BLaER1 treated with 17β-estradiol and CSF1 and Interleukin-3, amounts not matched to agents 10 nM and 100 nM (cell line): ENCODE measurements around the gene SCAMP5.

ENCODE experiments used
- H3K27ac ChIP-seq, 11 experiments: shearing (Covaris generic); formaldehyde crosslinking; 2 replicates each; pipeline ENCODE4 v1.8.1; 2022
- H3K27me3 ChIP-seq, 11 experiments: shearing (Covaris generic); formaldehyde crosslinking; 2 replicates each; pipeline ENCODE4 v1.8.1; 2022
- H3K36me3 ChIP-seq, 11 experiments: shearing (Covaris generic); formaldehyde crosslinking; 2 replicates each; pipeline ENCODE4 v1.8.1; 2022
- H3K4me1 ChIP-seq, 10 experiments: shearing (Covaris generic); formaldehyde crosslinking; 2 replicates each; pipeline ENCODE4 v1.8.1; 2022
- H3K4me2 ChIP-seq, 11 experiments: shearing (Covaris generic); formaldehyde crosslinking; 2 replicates each; pipeline ENCODE4 v1.8.1; 2022
- H3K4me3 ChIP-seq, 10 experiments: shearing (Covaris generic); formaldehyde crosslinking; 2 replicates each; pipeline ENCODE4 v1.8.1; 2022
- H3K9ac ChIP-seq, 11 experiments: shearing (Covaris generic); formaldehyde crosslinking; 2 replicates each; pipeline ENCODE4 v1.8.1; 2022
- H3K9me3 ChIP-seq, 11 experiments: shearing (Covaris generic); formaldehyde crosslinking; replicated peaks in 1 of 11; 2 replicates each; pipeline ENCODE4 v1.8.1; 2022
- H4K20me1 ChIP-seq, 11 experiments: shearing (Covaris generic); formaldehyde crosslinking; 2 replicates each; pipeline ENCODE4 v1.8.1; 2022
- Cebpa-rat ChIP-seq, 11 experiments: shearing (Covaris generic); IDR thresholded peaks; 2 replicates each; pipeline ENCODE4 v1.8.1; 2022

Gene SCAMP5

GRCh38 chr15:75022783-75023180 lies 27.4 kb downstream of the SCAMP5 start:
- peaks cover 62 to 82% (median 74%) of the 10 kb centered on the region in 10 experiments for H3K4me1 ChIP-seq
- H3K27me3 ChIP-seq, result no peaks in the 10 kb centered on the region
- H3K4me2 ChIP-seq, result 0 out of 22 replicates have a peak overlapping the region, but pooled peaks of 1 of the 11 experiments have one; percentile 8
- no peaks in the 10 kb centered on the region for H4K20me1 ChIP-seq
- H3K9ac ChIP-seq, result 0 out of 22 replicates have a peak overlapping the region, but pooled peaks of 1 of the 11 experiments have one; percentile 100
- no peaks in the 10 kb centered on the region for H3K9me3 ChIP-seq
- H3K36me3 ChIP-seq, result peaks cover 0 to 14% (median 0%) of the 10 kb centered on the region in 11 experiments; a peak in 1 of 22 replicates
- no peak for TF ChIP-seq Cebpa-rat (IDR thresholded peaks at IDR 0.05)
- no peak overlapping the region for H3K4me3 ChIP-seq
- peak overlapping the region in 3 of 11 experiments; percentile 96 to 99 (median 97); a peak in 4 of 22 replicates for H3K27ac ChIP-seq

- TF ChIP-seq Cebpa-rat (IDR thresholded peaks at IDR 0.05), result no peak
- peak within 1 kb of the TSS; percentile 71 to 97 (median 79) for H3K4me3 ChIP-seq
- peak within 1 kb of the TSS; percentile 73 to 98 (median 84) for H3K4me2 ChIP-seq
- H4K20me1 ChIP-seq, result no peaks in the 10 kb centered on the region
- H3K36me3 ChIP-seq, result peaks cover 0 to 14% (median 0%) of the 10 kb centered on the region in 11 experiments; a peak in 1 of 22 replicates
- H3K9ac ChIP-seq, result peak within 1 kb of the TSS; percentile 92 to 100 (median 96)
- peaks cover 63 to 82% (median 74%) of the 10 kb centered on the region in 10 experiments for H3K4me1 ChIP-seq
- H3K27ac ChIP-seq, result peak within 1 kb of the TSS; percentile 78 to 99 (median 97)
- H3K9me3 ChIP-seq, result no peaks in the 10 kb centered on the region
- H3K27me3 ChIP-seq, result no peaks in the 10 kb centered on the region
These were observed 28.0 kb downstream of the SCAMP5 start, which contains the start of gene PPCDC for GRCh38 chr15:75023181-75023871. Gene PPCDC, plus strand, starts transcription at chr15:75023590. Its CDS starts 4,729 bp downstream, at chr15:75028319.

GRCh38 chr15:75023872-75024636 lies 28.7 kb downstream of the SCAMP5 start:
- H3K27ac ChIP-seq, result peak overlapping the region; percentile 78 to 99 (median 97)
- peaks cover 0 to 14% (median 0%) of the 10 kb centered on the region in 11 experiments; a peak in 1 of 22 replicates for H3K36me3 ChIP-seq
- H4K20me1 ChIP-seq, result no peaks in the 10 kb centered on the region
- peak overlapping the region; percentile 92 to 100 (median 96) for H3K9ac ChIP-seq
- no peaks in the 10 kb centered on the region for H3K27me3 ChIP-seq
- H3K4me3 ChIP-seq, result peak overlapping the region; percentile 71 to 97 (median 79)
- TF ChIP-seq Cebpa-rat (IDR thresholded peaks at IDR 0.05), result peak in 1 of 11 experiments; percentile 48; a peak in 2 of 22 replicates
- peaks cover 63 to 82% (median 74%) of the 10 kb centered on the region in 10 experiments for H3K4me1 ChIP-seq
- peak overlapping the region; percentile 73 to 98 (median 84) for H3K4me2 ChIP-seq
- no peaks in the 10 kb centered on the region for H3K9me3 ChIP-seq

- Histone ChIP-seq H3K27ac (peak overlapping the region; percentile 78 to 99 (median 97); a peak in 21 of 22 replicates), H3K4me1 (peaks cover 66 to 80% (median 73%) of the 10 kb centered on the region in 10 experiments), H3K4me2 (peak overlapping the region; percentile 73 to 98 (median 84)), H4K20me1 (no peaks in the 10 kb centered on the region), H3K4me3 (peak overlapping the region in 3 of 10 experiments; percentile 71 to 97 (median 84); a peak in 3 of 20 replicates), H3K9me3 (no peaks in the 10 kb centered on the region), H3K36me3 (peaks cover 0 to 14% (median 0%) of the 10 kb centered on the region in 11 experiments; a peak in 1 of 22 replicates), H3K27me3 (no peaks in the 10 kb centered on the region), H3K9ac (peak overlapping the region; percentile 30 to 100 (median 96); a peak in 21 of 22 replicates)
- no peak for TF ChIP-seq Cebpa-rat (IDR thresholded peaks at IDR 0.05)
These were observed 29.7 kb downstream of the SCAMP5 start for GRCh38 chr15:75025107-75025506.

GRCh38 chr15:75025548-75026260 lies 30.3 kb downstream of the SCAMP5 start:
- no peak for TF ChIP-seq Cebpa-rat (IDR thresholded peaks at IDR 0.05)
- Histone ChIP-seq H4K20me1 (no peaks in the 10 kb centered on the region), H3K9ac (peak overlapping the region; percentile 30 to 100 (median 96); a peak in 19 of 22 replicates), H3K4me3 (no peak overlapping the region), H3K4me1 (peaks cover 66 to 80% (median 74%) of the 10 kb centered on the region in 10 experiments), H3K27ac (peak overlapping the region; percentile 11 to 99 (median 97); a peak in 18 of 22 replicates), H3K9me3 (no peaks in the 10 kb centered on the region), H3K27me3 (no peaks in the 10 kb centered on the region), H3K36me3 (peaks cover 0 to 14% (median 3%) of the 10 kb centered on the region in 11 experiments; a peak in 2 of 22 replicates), H3K4me2 (peak overlapping the region; percentile 73 to 98 (median 84))

- Histone ChIP-seq H3K4me3 (no peak overlapping the region), H3K27ac (peak overlapping the region; percentile 21 to 99 (median 87); a peak in 18 of 22 replicates), H4K20me1 (no peaks in the 10 kb centered on the region), H3K27me3 (no peaks in the 10 kb centered on the region), H3K9ac (peak overlapping the region; percentile 71 to 83 (median 78); a peak in 18 of 22 replicates), H3K4me2 (peak overlapping the region in 8 of 11 experiments; percentile 4 to 98 (median 91); a peak in 11 of 22 replicates), H3K4me1 (peaks cover 78 to 90% (median 85%) of the 10 kb centered on the region in 10 experiments), H3K9me3 (peaks cover 0 to 3% (median 0%) of the 10 kb centered on the region in 11 experiments; a peak in 2 of 22 replicates), H3K36me3 (peaks cover 0 to 14% (median 3%) of the 10 kb centered on the region in 11 experiments; a peak in 2 of 22 replicates)
- TF ChIP-seq Cebpa-rat (IDR thresholded peaks at IDR 0.05), result no peak
These were observed 32.2 kb downstream of the SCAMP5 start for GRCh38 chr15:75027551-75027950.

GRCh38 chr15:75028991-75029377 lies 33.6 kb downstream of the SCAMP5 start:
- H3K4me1 ChIP-seq, result peaks cover 82 to 99% (median 96%) of the 10 kb centered on the region in 10 experiments
- peaks cover 0 to 7% (median 0%) of the 10 kb centered on the region in 11 experiments; a peak in 2 of 22 replicates for H3K9me3 ChIP-seq
- H4K20me1 ChIP-seq, result no peaks in the 10 kb centered on the region
- no peaks in the 10 kb centered on the region for H3K27me3 ChIP-seq
- H3K9ac ChIP-seq, result peak overlapping the region; percentile 71 to 83 (median 78)
- peak overlapping the region in 6 of 10 experiments; percentile 6 to 46 (median 33); a peak in 7 of 20 replicates for H3K4me3 ChIP-seq
- no peak for TF ChIP-seq Cebpa-rat (IDR thresholded peaks at IDR 0.05)
- H3K27ac ChIP-seq, result peak overlapping the region; percentile 76 to 99 (median 87)
- H3K36me3 ChIP-seq, result peaks cover 0 to 15% (median 3%) of the 10 kb centered on the region in 11 experiments; a peak in 2 of 22 replicates
- peak overlapping the region; percentile 74 to 98 (median 91) for H3K4me2 ChIP-seq
